Anterior cingulate cortex (tissue), 58 donors: ENCODE data around the gene PPDPF.
"Not testable (repeated sequence)": the region's sequence is repeated elsewhere in the genome, so short reads cannot be mapped to it uniquely, and the experiment has no call there.

Experiments
- DNase-seq, 58 donors: peaks; one replicate each; lab custom pipeline; 2025; lab: John Stamatoyannopoulos, UW

The PPDPF gene

DNA sequence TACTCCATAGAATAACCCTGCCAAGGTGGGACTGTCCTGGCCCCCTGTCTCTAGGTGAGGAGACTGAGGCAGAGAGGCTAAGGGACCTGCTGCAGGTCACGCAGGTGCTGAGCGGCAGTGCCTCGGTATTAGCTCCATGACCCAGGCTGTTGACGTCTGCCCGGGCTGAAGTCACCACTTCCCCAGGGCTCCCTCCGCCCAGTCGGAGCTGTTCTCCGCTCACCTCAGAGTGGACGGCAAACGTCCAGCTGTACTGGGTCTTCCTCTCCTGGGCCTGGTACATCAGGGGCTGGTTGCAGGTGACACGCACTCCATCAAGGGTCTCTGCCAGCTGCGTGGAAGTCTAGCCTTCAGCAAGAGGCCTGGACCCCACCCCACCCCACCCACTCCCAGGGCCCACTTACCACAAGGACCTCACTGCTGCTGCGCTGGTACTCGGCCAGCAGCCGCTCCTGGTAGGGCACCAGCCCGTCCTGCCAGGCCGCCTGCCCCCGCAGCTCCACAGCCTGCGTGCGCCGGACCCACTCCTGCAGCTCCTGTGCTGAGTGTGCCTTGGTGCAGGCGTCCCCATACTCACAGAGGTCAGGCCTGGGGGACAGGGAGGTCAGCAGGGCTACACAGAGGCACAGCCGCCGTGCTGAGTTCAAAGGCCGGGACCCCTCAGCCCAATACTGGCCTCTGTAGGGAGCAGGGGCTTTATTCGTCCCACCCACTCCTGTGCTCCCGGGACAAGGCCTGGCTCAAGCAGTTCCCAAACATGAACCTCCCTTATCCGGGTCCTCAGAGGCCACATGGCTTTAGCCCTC lies 49.9 kb downstream of the PPDPF start:
- no peak for DNase-seq

GRCh38 chr20:63571087-63571478 lies 50.5 kb downstream of the PPDPF start:
- DNase-seq, result not testable (repeated sequence)
